Measurements from ENCODE around the gene SASH3.

DNA sequence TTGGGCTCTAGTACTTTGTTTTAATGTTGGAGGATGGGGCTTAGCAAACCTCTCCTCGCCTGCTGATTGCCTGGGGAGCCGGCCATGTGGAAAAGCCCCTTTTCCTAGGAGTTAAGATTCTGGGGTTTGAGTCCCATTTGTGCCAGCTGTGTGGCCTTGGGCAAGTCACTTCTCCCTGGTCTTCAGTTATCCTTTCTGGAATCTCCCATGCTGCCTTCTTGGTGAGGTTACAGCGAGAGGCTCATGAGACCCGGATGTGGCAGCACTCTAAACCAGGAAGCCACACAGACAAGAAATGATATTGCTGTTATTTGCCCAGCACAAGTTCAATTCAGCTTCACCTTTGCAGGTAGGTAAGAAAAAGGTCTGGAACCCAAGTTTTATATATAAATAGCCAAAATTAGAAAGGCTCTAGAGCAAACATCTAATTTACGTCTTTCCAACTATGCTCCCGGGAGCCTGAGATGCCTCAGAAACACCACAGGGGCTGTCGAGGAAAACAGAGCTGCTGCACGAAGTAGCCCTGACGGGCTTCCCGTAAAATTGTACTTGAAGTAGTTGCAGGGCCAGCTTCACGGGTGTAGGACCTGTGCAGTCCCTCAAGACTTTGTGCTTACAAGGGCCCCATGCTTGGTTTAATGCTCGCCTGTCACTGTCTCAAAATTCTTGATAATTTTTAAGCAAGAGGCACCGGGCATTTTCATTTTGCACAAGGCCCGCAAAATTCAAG is 8.3 kb upstream of the SASH3 start:
- TF ChIP-seq FOXK2 (IDR thresholded peaks at IDR 0.05), result no peak
- TF ChIP-seq CTBP1 (IDR thresholded peaks at IDR 0.05; ENCODE audit: borderline replicate concordance), result no peak
